ENCODE measurements around the gene KNSTRN.
A peak's percentile ranks its signal among the peaks of the same experiment; 100 is the strongest.

KNSTRN gene

GRCh38 chr15:40405501-40406381 is 23.2 kb downstream of the KNSTRN start, which contains the start of gene IVD:
Gene IVD, plus strand, starts transcription at chr15:40405795. Its CDS starts 33 bp downstream, at chr15:40405828.
- peak; percentile 84 to 86 for DNase-seq

- DNase-seq, result no peak
Observed at GRCh38 chr15:40407330-40407990, 24.9 kb downstream of the KNSTRN start.

- no peak for DNase-seq
Observed at GRCh38 chr15:40409366-40409765, 26.8 kb downstream of the KNSTRN start.

GRCh38 chr15:40410476-40410875 is 28.0 kb downstream of the KNSTRN start:
- DNase-seq, result no peak

- DNase-seq, result no peak
Observed at GRCh38 chr15:40412095-40412759, 29.7 kb downstream of the KNSTRN start.

GRCh38 chr15:40413036-40413435 is 30.5 kb downstream of the KNSTRN start:
- no peak for DNase-seq

- no peak for DNase-seq
Observed at GRCh38 chr15:40414816-40415215, 32.3 kb downstream of the KNSTRN start.

GRCh38 chr15:40415226-40415625 is 32.7 kb downstream of the KNSTRN start:
- DNase-seq, result no peak

GRCh38 chr15:40416056-40416455 is 33.5 kb downstream of the KNSTRN start:
- no peak for DNase-seq

GRCh38 chr15:40418126-40418525 is 35.6 kb downstream of the KNSTRN start:
- no peak for DNase-seq

- DNase-seq, result no peak
Observed at GRCh38 chr15:40420071-40420713, 37.7 kb downstream of the KNSTRN start.

- no peak for DNase-seq
Observed at GRCh38 chr15:40420793-40421192, 38.3 kb downstream of the KNSTRN start.

GRCh38 chr15:40421246-40422157 is 39.0 kb downstream of the KNSTRN start:
- DNase-seq, result peak; percentile 83 to 88

- DNase-seq, result no peak
Observed at GRCh38 chr15:40424483-40425115, 42.1 kb downstream of the KNSTRN start.

- no peak for DNase-seq
Observed at GRCh38 chr15:40425681-40426080, 43.2 kb downstream of the KNSTRN start.

- no peak for DNase-seq
Observed at GRCh38 chr15:40427188-40427587, 44.7 kb downstream of the KNSTRN start.

- no peak for DNase-seq
Observed at GRCh38 chr15:40428185-40428584, 45.7 kb downstream of the KNSTRN start.

GRCh38 chr15:40429068-40429710 is 46.7 kb downstream of the KNSTRN start:
- DNase-seq, result no peak

GRCh38 chr15:40430271-40430805 is 47.8 kb downstream of the KNSTRN start:
- no peak for DNase-seq

GRCh38 chr15:40435023-40435709 is 52.6 kb downstream of the KNSTRN start:
- DNase-seq, result no peak

Measured in stimulated activated CD4-positive, alpha-beta T cell treated with anti-CD3 and anti-CD28 coated beads, Interleukin-2, amount 100 ng/mL, for 48 hours (primary cell).